GM18858 (cell line): ENCODE results near the gene CYSRT1.

Experiments
- ATAC-seq: cut with Tn5 transposase; IDR thresholded peaks from one replicate; pipeline ENCODE4 v1.9.1; 2021; ENCODE audit not compliant: unreplicated experiment

The CYSRT1 gene

DNA sequence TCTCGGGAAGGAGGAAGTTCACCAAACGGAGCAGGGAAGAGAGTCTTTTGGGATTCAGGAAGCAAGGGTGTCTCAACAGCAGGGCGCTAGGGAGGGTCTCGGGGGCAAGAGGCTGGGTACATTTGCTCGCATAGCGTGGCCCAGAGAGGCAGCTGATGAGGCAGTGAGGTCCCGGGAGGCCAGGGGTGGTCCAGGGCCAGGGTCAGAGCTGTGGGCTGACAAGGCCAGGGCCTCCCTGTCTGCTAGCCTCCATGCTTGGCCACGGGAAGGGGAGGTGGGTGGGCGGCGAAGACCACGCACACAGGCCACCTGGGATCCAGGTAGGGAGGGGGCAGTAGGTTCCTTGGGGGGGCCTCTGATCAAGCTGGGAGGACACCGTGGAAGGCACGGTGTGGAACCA is 13.4 kb upstream of the CYSRT1 start:
- ATAC-seq = no peak

GRCh38 chr9:137212520-137212919 is 12.5 kb upstream of the CYSRT1 start:
- no peak for ATAC-seq

- ATAC-seq = no peak
These were observed 11.6 kb upstream of the CYSRT1 start for GRCh38 chr9:137213160-137214060.

DNA sequence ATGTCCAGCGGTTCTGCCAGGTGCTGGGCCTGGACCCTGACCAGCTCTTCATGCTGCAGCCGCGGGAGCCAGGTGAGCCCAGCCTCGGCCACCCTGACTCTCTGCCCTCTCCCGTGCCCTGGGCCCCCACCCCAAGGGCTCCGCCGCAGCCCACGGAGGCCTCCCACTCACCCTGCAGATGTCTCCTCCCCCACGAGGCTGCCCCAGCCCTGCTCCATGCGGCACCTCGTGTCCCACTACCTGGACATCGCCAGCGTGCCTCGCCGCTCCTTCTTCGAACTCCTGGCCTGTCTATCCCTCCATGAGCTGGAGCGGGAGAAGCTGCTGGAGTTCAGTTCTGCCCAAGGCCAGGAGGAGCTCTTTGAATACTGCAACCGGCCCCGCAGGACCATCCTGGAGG is 10.4 kb upstream of the CYSRT1 start:
- no peak for ATAC-seq

- no peak for ATAC-seq
These were observed 9.6 kb upstream of the CYSRT1 start for GRCh38 chr9:137215196-137215986.

DNA sequence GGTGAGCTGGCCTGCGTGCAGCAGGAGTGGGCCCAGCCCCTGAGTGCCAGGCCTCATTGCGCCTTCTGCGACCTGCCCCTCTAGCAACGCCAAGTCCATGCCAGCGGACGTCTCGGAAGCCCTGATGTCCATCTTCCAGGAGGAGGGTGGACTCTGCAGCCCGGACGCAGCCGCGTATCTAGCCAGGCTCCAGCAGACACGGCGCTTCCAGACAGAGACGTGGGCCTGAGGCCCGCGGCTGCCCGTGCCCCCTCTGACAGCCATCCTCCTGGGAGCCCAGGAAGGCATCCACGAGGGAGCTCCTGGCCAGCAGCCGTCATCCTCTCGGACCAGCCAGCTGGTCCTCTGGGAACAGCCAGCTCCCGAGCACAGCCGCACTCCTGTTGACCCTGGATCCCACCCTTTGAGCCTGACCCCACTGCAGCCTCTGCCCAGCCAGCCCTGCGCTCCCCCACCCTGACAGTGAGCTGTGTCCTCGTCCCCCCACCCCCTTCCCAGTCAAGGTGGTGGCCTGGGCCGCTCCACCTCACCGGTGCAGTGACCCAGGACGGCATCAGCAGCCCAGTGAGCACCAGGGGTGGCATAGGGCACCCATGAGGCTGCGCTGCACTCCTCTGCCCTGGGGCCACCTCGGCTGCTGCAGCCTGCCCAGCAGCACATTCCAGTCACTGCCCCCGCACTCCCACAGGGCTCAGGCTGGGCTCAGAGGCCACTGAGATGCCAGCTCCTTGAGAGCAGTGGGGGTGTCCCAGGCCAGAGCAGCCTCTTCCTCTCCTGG is 8.6 kb upstream of the CYSRT1 start:
- ATAC-seq = no peak

- no peak for ATAC-seq
These were observed 7.4 kb upstream of the CYSRT1 start for GRCh38 chr9:137217276-137218211.

GRCh38 chr9:137218212-137218753 is 6.7 kb upstream of the CYSRT1 start:
- ATAC-seq = no peak

DNA sequence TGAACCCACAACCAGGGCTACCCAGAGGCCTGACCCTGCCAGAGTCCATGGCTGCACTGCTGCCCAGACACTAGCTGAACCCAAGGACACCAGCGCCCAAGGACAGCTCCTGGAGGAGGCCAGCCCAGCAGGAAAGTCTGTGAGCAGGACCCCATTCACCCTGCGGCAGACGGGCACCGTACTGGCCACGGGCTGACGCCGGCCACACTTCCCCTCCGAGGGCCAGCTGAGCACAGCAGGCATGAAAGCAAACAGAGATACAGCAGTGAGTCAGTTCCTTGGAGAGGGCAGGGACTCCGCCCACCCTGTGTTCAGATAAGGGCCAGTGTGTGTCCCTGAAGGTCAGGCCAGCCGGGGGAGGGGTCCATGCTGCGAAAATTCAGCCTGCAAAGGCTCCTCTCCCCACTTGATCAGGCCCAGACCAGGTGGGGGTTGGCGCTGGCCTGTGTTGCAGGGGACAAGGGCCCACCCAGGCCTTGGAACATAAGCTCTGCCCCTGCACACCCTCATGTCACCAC is 6.2 kb upstream of the CYSRT1 start:
- ATAC-seq = no peak

- no peak for ATAC-seq
These were observed 5.1 kb upstream of the CYSRT1 start for GRCh38 chr9:137219757-137220316.

- no peak for ATAC-seq
These were observed 4.5 kb upstream of the CYSRT1 start for GRCh38 chr9:137220317-137221094.

DNA sequence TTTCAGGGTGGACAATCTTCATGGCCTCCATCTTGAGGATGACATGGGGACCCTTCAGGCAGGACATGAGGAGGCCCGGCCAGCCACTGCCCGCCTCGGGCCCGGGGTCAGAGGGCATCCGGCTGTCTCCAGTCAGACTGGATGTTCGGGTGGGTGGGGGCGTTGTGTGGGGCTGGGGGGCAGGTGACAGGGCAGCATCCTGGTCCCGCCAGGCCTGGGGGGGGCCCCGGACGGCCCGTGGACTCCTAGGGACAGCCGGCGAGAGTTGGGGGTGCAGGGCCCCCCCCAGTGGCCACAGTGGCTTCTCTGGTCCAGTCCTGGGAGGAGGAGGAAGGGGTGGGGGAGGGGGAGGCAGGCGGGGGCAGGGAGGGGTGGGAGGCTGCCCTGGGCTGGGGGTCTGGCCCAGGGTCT is 3.9 kb upstream of the CYSRT1 start:
- no peak for ATAC-seq

DNA sequence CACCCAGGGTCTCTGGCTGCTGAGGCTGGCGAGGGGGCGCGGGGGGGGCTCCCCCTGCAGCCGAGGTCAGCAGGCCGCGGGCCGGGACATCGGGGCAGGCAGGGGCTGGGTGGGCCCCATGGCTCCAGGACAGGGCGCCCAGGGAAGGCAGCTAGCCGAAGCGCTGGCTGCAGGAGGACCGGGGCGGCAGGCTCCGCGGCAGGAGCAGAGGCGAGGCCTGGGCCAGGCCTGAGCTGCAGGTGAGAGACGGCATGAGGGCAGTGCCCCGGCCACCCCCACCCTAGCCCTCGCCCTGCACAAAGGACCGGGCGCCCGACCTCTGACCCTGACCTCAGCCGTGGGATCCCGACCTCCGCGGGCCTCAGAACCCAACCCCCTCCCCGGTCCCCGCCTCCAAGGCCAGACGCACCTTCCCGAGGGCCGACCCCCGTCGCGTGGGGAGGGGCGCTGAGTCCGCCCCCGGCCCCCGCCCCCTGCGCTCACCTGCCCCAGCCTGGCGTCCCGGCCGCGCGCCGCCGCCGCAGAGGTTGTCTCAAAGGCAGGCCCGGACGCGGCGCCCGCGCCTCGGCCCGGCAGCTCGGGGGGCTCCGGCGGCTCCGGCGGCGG is 3.4 kb upstream of the CYSRT1 start:
- ATAC-seq = no peak

DNA sequence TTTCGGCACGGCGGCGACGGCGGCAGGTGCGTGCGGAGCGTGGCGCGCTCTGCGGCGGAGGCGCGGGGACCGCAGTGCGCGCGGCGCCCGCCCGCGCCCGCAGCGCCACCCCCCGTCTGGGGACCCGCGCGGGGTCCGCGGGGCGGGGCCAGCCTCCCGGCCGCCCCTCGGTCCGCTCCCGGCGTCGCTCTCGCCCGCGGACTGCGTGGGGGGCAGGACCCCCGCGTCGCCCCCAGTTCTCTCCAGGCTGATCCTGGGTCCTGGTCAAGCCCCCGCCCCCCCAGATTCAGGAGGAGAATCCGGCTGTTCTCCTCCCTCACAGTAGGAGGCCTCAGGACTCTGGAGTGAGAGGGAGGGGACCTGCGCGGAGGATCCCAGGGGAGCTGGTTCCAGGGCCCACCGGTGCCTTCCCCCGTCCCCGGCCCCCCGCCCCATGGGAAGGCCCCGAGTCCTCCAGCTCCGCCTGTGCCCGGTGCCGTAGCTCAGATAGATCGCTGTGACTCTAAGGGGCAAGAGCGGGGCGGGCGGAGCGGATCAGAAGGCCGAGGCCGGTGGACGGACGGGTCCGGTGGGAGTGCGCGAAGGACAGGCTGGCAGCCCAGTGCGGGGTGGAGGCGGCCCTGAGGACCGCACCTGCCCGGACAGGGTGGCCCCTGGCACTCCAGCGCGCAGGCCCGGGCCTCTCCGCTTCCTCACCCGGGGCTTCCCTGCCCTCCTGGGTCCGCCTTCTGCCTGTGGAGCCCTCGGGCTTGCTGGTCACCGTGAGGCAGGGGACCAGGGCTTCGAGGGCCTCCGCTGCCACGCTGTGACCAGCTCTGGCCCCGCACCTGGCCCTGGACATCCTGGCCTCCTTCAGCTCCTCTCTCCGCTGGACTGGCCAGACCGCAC is 2.5 kb upstream of the CYSRT1 start, which contains the start of gene RNF208:
RNF208 (minus strand) TSS at position 51 of the 888 bp plus-strand sequence. CDS start 1,028 bp downstream, outside the sequence.
- no peak for ATAC-seq

DNA sequence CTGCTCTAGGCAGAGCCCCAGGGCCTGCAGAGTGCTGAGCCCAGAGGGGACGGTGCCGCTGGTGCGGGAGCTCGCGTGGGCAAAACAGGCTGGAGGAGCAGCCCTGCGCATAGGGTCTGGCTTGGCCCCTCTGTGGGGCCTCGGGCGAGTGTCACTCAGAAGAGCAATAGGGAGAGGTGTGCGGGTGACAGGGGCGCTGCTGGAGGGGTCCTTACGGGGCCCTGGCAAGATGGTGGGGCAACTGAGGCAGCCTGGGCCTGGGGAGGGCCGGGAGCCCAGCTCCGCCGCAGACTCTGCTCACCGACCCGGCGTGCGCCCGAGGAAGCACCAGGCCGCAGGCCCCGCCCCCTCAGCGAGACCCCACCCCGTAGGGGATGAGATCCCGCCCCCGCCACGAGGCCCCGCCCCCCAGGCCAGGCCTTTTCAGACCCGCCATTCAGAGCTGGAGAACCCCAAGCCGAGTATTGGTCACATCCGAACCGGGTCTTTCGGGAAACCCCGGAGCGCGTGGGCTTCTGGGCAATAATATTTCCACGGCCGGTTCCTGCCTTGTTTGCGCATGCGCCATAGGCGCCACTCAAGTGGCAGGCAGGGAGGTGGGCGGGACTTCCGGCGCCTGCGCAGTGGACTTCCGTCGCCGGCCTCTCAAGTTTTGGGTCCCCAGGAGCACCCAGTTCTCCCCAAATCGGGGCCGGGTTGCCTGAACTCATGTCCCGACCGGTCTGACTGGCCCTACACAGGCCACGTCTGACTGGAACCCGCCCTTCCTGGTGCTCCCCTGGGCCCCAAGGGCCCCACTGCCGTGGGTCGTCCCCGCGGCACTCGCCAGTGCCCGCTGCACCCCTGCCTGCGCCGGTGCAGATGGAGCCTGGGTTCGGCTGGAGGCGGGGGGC is 1.6 kb upstream of the CYSRT1 start:
- peak; percentile 42 for ATAC-seq

- no peak for ATAC-seq
These were observed 841 bp downstream of the CYSRT1 start for GRCh38 chr9:137225699-137226331.
